ENCODE results near the gene PTPRB. TPM values are rescaled to one million over a fixed set of nuclear protein-coding genes. Genes with fewer than 3 reads are reported as not detected.
A peak's percentile ranks its signal among the peaks of the same experiment; 100 is the strongest.

Gene PTPRB
- total and polyA plus RNA-seq, 2 donors from 2014 or later = 13.5 to 71.6 TPM

DNA sequence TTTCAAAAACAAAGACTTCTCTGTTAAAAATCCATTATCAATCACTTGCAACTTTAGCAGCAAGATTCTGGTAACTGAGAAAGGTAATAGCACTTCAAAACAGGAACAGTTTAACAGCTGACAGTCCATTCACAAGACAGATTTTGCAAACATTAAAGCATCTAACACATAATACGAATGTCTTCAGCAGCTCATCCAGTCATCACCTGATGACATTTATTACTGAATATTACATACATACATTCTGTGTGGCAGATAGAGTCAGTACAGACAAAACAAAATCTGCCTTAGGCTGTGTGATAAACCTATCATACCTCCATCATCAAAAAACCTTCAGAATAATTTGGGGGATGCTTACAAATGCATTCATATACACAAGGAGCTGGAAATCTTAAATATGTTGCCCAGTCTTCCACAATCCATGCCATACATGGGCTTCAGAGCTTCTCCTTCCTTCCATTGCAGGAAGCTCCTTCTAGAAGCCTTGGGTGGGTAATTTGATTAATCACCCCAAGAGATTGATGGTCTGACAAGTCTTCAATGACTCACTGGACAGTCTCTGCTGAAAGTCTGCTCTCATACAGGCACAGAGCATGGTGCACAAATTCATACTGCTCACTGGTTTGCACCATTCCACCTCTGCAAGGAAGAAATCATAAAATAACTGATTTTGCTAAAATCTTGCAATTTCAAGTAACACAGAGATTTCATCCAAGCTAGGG, 1.6 kb upstream of the PTPRB start:
- no peaks in the 10 kb centered on the region for H3K4me1 ChIP-seq (ENCODE audit: control insufficient read depth in 2 of 3, insufficient read depth in 2 of 3, low read depth in 1 of 3, low read length in 3 of 3)
- H3K27me3 ChIP-seq (ENCODE audit: control insufficient read depth, insufficient read depth, low read length) = no peaks in the 10 kb centered on the region
- FAIRE-seq (no peak), DNase-seq (no peak)
- no peak overlapping the region for H3K9ac ChIP-seq (ENCODE audit: low read length in 3 of 3)
- no peaks in the 10 kb centered on the region for H3K9me3 ChIP-seq (ENCODE audit: control insufficient read depth in 2 of 3, insufficient read depth in 1 of 3, low read length in 3 of 3)
- H3K4me3 ChIP-seq (ENCODE audit: low read length in 3 of 3) = no peak overlapping the region
- no peaks in the 10 kb centered on the region for H3K36me3 ChIP-seq (ENCODE audit: control insufficient read depth in 2 of 3, insufficient read depth in 3 of 3, low read length in 3 of 3)
- intact Hi-C loops (cut with DNase I) = no loop called here
- TF ChIP-seq, protein P1, sequence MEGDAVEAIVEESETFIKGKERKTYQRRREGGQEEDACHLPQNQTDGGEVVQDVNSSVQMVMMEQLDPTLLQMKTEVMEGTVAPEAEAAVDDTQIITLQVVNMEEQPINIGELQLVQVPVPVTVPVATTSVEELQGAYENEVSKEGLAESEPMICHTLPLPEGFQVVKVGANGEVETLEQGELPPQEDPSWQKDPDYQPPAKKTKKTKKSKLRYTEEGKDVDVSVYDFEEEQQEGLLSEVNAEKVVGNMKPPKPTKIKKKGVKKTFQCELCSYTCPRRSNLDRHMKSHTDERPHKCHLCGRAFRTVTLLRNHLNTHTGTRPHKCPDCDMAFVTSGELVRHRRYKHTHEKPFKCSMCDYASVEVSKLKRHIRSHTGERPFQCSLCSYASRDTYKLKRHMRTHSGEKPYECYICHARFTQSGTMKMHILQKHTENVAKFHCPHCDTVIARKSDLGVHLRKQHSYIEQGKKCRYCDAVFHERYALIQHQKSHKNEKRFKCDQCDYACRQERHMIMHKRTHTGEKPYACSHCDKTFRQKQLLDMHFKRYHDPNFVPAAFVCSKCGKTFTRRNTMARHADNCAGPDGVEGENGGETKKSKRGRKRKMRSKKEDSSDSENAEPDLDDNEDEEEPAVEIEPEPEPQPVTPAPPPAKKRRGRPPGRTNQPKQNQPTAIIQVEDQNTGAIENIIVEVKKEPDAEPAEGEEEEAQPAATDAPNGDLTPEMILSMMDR (IDR thresholded peaks at IDR 0.05; ENCODE audit: borderline replicate concordance, extremely low read depth, insufficient read depth) = no peak
- no peak overlapping the region for H3K27ac ChIP-seq (ENCODE audit: low read depth in 2 of 2, low read length in 2 of 2)

DNA sequence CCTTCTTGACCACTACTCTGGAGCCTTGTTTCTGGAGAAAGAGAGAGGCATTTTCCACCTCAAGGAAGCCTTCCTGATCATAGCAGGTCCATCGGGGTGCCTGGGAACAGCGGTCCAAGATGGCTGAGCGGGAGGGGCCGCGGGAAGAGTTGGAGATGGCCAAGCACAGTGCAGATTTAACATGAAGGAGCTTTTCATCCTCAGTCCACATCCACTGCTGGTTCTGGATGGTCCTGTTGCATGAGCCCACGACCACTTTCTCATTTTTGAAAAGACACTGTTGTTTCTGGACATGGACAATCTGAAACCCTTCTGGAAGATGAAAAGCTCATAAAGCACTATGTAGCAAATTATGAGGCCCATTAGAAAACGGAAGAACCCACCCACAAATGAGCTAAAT, 1.5 kb downstream of the PTPRB start:
- Histone ChIP-seq H3K9ac (ENCODE audit: low read length in 3 of 3) (no peak overlapping the region), H3K36me3 (ENCODE audit: control insufficient read depth in 2 of 3, insufficient read depth in 3 of 3, low read length in 3 of 3) (no peaks in the 10 kb centered on the region), H3K27ac (ENCODE audit: low read depth in 2 of 2, low read length in 2 of 2) (peak overlapping the region; percentile 7 to 69), H3K27me3 (ENCODE audit: control insufficient read depth, insufficient read depth, low read length) (no peaks in the 10 kb centered on the region), H3K4me3 (ENCODE audit: low read length in 3 of 3) (peak overlapping the region; percentile 20 to 48 (median 23)), H3K4me1 (ENCODE audit: control insufficient read depth in 2 of 3, insufficient read depth in 2 of 3, low read depth in 1 of 3, low read length in 3 of 3) (no peaks in the 10 kb centered on the region), H3K9me3 (ENCODE audit: control insufficient read depth in 2 of 3, insufficient read depth in 1 of 3, low read length in 3 of 3) (no peaks in the 10 kb centered on the region)
- FAIRE-seq (no peak), DNase-seq (no peak)
- TF ChIP-seq, protein P1 (IDR thresholded peaks at IDR 0.05; ENCODE audit: borderline replicate concordance, extremely low read depth, insufficient read depth) = no peak
- intact Hi-C loops (cut with DNase I) = no loop called here

DNA sequence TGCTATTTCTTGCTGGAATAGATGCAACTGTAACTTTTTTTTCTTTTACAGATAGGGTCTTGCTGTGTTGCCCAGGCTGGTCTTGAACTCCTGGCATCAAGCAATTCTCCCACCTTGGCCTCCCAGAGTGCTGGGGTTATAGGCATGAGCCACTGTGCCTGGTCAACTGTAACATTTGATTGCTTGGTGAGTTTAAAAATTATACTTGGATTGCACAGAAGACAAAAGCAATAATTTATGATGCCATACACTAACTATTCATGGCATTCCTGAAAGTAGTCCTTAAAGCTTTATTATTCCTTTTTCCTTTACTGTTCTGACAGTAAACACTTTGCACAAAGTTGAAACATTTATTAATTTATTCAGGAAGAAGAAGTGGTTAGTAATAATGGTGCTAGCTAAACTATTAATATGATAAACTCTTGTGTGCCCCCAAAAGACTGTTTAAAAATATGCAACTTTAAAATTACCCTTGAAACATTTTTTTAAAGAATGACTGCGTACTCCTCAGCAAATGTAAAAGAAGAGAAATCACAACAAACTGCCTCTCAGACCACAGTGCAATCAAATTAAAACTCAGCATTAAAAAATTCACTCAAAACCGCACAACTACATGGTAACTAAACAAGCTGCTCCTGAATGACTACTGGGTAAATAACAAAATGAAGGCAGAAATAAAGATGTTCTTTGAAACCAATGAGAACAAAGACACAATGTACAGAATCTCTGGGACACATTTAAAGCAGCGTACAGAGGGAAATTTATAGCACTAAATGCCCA, 8.3 kb downstream of the PTPRB start:
- intact Hi-C loops (cut with DNase I) = no loop called here
- DNase-seq = no peak

More for the DNA sequence above, 8.3 kb downstream of the PTPRB start:
- no peak for FAIRE-seq
- H3K9ac ChIP-seq (ENCODE audit: low read length in 3 of 3) = no peak overlapping the region
- no peaks in the 10 kb centered on the region for H3K9me3 ChIP-seq (ENCODE audit: control insufficient read depth in 2 of 3, insufficient read depth in 1 of 3, low read length in 3 of 3)
- no peak overlapping the region for H3K27ac ChIP-seq (ENCODE audit: low read depth in 2 of 2, low read length in 2 of 2)
- H3K4me1 ChIP-seq (ENCODE audit: control insufficient read depth in 2 of 3, insufficient read depth in 2 of 3, low read depth in 1 of 3, low read length in 3 of 3) = no peaks in the 10 kb centered on the region
- H3K4me3 ChIP-seq (ENCODE audit: low read length in 3 of 3) = no peak overlapping the region
- no peaks in the 10 kb centered on the region for H3K36me3 ChIP-seq (ENCODE audit: control insufficient read depth in 2 of 3, insufficient read depth in 3 of 3, low read length in 3 of 3)
- no peaks in the 10 kb centered on the region for H3K27me3 ChIP-seq (ENCODE audit: control insufficient read depth, insufficient read depth, low read length)
- TF ChIP-seq, protein P1 (IDR thresholded peaks at IDR 0.05; ENCODE audit: borderline replicate concordance, extremely low read depth, insufficient read depth) = no peak

All from kidney (tissue), 14 donors.